Stimulated activated CD4-positive, alpha-beta T cell treated with anti-CD3 and anti-CD28 coated beads, TNF-alpha, amount 100 ng/mL, for 24 hours (primary cell): ENCODE data around the gene SDC1.

ENCODE experiments used
- DNase-seq, 3 experiments: peaks; one replicate each; pipeline ENCODE4 v3.0.0-alpha.2; 2020; ENCODE audit warnings: low read depth in 3 of 3

Gene SDC1

DNA sequence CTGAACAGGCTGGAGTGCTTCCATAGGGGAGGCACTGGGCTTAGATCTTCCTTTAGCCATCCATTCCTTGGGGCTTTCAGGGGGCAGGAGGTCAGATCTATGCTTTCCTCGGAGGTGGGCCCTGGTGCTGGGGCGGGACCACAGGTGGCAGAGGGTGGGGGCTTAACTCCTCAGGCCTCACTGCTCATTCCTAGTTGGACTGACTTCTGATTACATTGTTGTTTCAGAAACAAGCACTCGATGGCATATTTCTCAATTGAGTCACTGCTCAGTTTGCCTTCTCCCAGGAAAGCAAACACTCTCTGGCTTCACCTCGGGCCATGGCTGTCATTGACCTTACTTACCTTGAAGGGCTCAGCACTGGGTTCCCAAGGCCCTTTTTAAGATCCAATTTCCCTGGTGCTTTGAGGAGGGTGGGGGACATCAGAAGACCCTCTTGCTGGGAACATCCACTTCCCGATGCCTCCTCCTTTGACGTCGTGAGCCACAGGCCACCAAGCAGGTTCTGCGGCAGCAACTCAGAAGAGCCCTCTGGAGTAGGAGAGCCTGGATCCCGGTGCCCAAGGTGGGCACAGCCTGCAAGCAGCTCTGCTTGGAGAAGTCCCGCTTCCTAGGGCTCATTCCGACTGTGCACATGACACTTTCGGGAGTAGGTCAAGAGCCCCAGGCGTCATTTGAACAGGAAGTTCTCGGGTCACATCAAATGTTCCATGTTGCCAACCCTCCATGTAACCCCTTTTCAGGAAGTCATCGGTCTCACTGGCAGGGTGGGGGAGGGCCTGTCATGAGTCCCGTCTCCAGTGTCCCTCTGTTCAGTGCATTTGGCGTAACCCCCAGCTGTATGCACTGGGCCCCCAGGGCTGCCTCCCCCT, 40.6 kb downstream of the SDC1 start:
- no peak for DNase-seq

DNA sequence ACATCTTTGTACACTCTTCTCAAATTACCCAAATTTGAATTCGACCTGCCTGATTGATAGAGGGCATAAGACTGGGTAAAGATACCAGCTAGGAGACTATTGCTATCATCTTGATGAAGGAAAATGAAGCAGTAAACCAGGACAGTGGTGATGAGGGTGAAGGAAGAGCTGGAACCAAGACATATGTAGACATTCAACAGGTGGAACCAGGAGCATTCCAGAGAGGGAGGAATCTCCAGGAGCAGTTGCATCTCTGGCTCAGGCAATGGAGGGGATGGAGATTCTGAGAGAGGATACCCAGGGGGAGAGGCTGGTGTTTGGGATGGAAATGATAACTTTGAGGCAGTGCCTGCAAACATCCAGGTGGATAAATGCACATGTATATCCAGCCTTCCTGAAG, 41.6 kb downstream of the SDC1 start:
- no peak for DNase-seq

DNA sequence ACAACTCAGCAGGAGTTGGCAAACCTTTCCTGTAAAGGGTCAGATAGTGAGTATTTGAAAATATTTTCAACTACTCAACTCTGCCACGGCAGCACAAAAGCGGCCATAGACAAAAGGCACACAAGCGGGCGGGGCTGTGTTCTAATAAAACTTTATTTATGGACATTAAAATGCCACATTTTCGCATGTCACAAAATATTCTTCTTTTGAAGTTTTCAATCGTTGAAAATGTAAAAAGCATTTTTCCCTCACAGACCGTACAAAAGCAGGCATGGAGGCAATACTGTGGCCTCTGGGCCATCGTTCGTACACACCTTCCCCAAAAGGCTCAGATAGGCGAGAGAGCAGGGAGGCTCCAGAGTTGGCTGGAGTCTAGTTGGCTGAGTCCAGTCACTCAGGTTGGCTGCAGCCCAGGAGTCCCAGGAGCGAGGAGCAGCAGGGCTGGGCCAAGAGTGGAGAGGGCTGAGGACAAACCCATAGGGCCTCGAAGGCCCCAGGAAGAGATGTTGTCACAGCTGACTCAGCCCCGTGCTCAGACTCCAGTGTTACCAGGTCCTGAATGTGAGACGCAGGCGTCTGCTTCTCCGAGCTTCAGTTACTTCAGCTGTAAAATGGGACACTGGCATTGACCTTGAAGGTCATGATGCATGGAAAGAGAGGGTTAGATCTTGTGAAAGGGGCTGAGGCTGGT, 42.5 kb downstream of the SDC1 start:
- no peak for DNase-seq

DNA sequence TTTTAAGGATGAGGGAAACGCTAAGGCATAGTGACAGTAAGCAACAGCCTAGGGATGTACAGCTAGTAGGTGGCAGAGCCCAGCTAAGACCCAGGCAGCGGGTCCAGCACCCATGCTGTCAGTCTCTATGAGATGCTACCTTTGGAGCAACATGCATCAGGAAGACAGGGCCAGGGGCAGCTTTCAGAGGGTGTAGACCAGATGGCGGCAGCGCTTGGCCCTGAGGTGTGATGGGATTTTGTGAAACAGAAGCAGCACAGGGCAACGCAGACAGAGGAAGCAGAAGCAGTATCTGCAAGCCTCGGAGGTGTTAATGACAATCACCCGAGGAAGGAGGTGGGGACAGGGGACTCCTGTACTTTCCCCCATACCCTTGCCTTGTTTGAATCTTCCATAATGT, 43.2 kb downstream of the SDC1 start:
- no peak for DNase-seq

DNA sequence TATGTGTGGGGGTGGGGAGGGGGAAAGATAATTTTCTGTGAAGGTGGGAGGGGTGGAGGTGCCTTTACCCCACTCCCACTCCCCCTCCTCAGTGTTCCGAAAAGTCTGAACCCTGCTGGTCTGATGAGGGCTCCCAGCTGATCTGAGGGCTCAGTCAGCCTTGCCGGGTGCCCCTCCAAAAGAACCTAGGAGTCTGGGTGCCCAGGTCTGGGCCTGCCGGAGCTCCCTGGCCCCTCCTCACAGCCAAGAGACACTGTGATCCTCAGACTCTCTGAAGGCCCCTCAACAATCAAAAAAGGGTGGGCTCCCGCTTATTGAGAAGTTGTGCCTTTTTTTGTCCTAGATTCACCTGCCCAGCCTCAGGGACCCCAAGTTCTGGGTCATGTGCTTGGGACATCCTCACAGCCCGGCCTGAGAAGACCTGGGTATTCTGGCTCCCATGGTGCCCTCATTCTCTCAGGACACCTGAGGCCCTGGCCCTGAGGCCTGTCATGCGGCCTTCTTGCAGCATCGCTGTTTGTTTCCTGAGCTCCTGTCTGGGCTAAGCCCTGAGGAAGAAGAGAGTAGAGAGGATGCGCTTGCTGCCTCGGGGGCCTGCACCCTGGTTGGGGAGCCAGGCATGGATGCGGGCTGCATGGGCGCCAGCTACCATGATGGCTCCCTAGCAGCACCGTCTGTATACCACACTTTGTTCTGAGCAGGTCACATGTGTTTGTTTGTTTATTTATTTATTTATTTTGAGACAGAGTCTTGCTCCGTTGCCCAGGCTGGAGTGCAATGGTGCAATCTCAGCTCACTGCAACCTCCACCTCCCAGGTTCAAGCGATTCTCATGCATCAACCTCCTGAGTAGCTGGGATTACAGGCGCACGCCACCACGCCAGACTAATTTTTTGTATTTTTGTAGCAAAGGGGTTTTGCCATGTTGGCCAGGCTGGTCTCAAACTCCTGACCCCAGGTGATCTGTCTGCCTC, 44.0 kb downstream of the SDC1 start:
- no peak for DNase-seq

DNA sequence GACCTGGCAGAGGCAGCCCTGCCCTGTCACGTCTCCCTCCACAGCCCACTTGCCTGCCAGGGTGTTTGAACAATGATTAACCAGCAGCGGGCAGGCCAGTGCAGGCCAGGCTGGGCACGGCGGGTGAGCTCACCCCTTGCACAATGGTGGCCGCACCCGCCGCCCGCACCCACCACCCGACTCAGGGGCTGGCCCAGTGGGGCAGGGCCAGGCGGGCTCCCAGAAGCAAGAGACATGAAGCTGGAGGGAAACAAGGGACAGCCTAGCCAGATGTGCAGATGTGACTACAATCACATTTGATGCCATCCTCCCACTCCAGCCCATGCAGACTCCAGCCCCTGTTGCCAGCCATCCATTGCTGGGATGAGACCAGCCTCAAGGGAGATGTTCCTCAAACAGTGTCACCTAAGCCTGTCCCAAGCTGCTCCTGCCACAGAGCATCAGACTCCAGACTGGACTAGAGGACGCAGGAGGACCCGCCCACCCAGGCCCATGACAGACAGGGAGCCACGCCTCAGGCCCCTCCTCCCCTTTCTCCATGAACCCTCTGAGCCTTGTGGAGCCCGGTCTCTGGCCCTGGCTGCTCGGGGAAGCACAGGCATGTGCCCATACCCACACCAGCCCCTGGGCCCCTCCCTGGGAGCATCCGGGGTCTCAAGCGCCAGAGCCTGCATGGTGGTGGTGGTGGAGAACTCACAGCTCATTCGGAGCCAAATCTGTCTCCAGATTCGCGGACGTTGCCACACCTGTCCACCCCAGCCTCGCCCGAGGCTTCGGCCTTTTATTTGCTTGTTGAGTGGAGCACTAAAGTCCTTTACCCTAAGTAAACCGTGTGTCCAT, 45.0 kb downstream of the SDC1 start:
- DNase-seq: no peak

DNA sequence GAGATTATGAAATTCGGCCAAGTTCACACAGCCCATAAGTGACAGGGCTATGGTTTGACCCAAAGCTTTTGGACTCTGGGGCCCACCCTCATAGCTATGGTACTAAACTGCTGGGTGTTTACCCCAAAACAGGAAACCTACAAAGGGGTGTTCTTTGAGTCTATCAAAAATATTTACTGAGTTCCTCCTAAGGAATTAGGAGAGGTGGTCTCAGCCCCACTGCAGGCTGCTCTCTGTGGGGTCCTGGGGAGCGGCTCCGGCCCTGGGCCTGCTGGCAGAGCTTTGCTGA, 45.5 kb downstream of the SDC1 start:
- no peak for DNase-seq

DNA sequence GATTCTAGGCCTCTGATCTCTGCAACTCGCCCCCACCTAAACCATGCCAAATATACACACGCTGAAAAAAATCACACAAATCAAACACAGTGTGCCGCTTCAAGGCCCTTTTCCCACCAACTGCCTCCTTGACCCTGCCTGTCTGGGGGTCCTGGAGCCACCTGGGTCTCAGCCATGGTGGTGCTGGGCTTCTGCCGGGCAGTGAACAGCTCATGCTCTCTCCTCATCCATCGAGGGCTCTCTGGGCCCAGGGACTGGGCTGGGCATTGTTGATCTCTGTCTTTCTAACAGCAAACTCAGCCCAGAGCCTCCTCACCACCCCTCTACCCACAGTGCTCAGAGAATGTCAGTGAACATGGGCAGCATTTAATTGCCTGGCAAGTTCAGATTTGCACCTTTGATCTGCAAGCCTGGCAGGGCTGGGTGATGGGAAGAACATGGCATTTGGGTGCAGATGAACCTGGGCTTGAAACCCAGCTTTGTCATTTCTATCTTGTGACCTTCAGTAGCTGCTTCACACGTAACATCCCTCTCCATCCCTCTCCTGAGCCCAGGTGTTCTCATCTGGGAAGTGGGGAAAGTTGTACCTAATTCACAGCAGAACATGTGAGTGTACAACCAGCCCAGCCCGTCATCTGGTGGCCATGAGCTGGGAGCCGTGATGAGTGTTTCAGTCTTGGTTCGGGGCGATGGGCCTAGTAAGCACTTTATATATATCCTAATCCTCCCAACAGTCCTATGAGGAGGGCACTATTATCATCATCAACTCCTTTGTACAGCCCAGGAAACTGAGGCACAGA, 46.1 kb downstream of the SDC1 start:
- no peak for DNase-seq

DNA sequence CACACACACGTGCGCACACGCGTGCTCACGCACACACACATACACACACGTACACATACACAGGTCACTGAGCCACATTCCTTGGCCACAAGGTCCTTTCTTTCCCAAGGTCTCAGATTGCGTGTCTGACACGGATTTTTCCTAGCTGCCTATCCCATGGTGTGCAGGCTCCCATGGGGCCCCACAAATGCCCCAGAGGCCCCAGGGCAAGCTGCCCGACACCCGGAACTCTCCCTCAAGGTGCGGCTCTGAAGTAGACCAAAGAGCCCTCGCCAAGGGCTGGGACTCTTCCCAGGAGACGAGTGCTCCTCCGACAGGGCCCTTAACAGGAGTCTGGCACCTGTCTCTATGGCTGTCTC, 46.7 kb downstream of the SDC1 start:
- DNase-seq: no peak

DNA sequence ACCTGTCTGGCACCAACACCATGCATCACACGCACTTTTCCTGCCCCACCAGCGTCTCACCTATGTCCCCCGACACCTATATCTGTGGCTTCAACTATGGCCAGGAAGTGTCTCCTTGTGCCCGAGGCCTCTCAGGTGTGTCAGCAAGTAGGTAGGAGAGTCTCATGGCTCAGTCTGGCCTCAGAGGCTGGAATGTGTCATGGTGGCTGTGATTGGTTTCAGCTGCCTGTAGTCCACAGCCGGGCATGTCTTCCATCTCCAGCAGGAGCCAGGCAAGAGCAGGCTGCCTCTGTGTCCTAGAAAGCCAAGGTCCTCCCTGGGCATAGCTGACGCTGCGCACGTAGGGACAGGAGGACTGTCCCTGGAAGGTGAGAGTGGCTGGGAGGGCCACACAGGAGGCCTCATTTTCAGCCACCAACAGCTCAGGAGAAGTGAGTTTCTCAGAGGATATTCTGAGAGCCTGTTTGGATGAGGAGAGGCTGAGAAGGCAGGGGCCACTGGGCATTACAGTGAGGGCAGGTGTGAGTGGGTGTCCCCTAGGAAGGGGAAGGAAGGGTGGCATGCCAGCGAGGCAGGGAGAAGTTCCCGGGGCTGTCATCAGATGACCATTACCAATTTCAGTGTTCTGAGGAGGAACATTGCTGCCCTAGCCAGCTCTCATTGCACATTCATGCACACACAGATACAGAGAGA, 47.2 kb downstream of the SDC1 start:
- DNase-seq: no peak

DNA sequence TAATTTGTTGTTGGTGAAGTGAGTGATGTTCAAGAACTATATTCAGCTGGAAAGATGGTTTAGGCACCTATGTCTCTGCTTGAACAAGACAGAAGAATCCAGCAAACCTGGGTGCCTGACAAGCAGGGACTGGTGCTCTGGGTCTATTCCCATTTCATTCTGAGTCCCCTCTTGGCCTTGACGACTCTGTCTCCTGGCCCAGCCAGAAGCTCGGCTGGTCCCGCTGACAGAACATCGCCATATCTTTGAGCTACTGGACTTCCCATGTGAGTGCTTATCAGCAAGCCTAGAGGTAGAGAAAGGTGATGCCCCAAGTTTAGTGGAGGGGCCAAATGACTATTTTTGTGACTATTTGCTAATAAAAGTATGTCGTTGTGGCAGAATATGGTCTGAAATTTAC, 48.2 kb downstream of the SDC1 start:
- DNase-seq: no peak

DNA sequence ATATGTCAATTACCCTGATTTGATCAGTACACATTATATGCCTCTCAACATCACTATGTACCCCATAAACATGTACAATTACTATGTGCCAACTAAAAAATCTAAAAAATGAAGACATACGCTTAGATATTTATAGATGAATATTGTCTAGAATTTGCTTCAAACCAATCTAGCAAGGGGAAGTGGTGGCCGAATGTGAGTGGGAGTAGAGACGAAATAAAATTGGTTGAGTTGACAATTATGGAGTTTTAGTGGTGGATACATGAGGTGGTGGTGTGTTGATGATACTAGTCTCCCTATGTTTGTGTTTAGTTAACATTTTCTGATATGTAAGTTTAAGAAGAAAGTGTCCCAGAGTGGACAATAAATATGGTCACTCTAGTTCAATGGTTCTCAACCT, 49.0 kb downstream of the SDC1 start:
- DNase-seq: no peak

DNA sequence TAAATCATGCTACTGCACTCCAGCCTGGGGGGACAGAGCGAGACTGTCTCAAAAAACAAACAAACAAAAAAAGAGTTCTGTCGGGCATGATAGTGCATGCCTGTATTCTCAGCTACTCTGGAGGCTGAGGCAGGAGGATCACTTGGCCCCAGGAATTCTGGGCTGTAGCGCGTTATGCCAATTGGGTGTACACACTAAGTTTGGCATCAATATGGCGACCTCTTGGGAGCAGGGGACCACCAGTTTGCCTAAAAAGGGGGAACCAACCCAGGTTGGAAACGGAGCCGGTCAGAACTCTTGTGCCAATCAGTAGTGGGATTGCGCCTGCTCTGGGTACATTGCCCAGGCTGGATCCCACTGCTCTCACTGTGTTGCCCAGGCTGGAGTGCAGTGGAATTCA, 49.7 kb downstream of the SDC1 start:
- no peak for DNase-seq

DNA sequence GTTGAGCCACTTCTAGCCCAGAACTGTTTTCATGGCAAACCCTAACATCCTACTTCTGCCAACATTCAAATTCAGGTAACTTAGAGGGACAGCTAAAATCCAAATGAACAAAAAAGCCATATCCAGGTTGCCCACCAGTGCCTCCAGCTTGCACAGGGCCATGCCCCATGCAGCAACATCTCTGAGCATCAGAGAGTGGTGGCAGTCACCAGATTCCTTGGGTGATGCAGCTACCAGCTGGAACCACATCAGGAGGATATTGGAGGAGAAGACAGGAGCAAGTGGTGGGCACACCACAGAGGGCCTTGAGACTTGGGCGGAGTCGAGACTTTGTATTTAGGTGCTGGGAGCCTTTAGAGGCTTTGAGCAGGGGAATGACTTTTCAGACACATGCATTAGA, 50.5 kb downstream of the SDC1 start:
- no peak for DNase-seq

DNA sequence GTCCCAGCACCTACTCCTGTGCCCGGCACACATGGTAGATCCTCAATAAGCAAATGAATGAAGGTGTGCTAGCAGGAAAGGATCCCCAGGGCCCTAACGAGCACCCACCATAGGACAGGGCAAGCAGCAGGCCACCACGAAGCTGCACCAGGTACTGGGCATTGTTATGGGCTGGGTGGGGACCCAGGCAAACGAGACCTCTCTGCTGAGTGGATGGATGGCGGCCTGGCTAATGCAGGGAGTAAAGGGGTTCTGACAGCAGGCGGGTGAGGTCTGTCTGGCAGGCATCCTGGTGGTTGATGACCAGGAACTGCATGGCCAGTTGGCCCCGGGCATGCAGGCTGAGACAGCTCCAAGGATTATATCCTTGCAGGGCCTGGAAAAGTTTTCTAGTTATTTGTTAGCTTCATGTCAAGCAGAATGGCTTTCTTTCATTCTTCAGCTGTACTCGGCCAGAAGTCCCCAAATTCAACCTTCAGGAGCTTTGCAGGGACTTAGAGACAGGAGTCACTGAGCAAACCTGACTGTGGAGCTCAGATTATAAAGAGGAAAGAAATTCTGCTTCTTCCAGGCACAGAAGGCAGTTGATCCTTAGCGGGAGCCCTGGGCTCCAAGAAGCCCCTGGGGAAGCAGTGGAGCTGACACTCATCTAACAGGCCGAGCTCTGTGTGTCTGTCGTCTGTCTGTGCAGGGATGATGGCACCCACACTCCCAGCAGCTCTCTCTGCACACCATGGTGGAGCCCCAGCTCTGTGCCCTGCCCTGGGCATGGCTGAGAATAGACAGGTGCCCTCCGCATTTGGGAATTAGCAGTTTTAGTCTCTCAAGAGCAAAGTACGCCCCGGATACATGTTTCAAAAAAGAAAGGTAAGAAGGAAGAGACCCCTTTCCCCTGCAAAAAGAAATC, 51.2 kb downstream of the SDC1 start:
- DNase-seq: no peak

DNA sequence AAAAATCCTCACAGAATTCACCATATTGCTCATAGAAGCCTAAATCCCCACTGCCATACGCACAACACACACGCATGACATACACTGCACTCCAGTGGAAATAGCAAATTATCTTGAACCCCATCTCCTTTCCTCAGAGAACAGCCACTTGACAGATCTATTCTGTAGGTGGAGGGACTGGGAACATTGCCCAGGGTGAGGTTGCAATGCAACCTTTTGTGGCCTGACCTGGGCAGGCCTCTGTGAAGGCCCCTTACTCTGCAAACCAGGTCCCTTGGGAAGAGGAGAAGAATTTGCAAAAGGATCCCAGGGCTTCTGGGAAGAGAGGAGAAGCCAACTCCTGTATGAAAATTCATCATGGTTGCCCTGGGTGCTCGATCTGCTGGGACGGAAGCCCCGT, 51.9 kb downstream of the SDC1 start:
- no peak for DNase-seq

DNA sequence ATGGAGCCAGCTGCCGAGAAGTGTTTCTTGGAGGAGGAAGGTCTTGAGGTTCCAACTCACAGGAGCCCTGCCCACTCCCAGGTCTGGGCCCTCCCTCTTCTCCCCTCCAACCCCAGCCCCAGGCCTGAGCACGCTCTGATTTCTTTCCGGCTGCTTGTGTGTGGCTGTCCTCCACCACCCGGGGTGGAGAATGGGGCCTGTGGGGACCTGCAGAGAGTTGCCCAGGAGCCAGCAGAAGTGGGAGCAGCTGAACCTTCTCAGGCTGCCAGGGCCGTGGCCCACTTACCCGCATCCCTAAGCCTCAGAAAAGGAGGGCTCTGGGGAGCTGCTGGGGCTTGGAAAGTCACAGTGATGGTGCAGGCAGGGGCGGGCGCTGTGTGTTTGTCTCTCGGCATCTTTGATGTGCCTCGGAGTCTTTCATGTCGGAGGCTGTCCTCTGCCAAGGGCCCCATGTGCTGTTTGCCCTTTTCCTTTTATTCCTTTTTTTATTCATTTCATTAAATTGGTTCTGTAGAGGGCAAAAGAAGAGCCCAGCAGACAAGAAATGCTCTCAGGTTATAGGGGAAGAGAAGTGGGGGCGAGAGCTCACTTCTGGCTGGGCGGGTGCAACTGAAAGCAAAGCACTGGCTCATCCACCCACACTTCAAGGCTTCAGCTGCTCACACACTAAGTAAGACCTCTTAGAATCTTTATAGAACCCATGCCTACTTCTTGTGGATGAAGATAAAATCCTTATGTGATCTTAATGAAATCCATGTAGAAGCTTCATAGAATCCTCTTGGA, 52.5 kb downstream of the SDC1 start:
- no peak for DNase-seq

DNA sequence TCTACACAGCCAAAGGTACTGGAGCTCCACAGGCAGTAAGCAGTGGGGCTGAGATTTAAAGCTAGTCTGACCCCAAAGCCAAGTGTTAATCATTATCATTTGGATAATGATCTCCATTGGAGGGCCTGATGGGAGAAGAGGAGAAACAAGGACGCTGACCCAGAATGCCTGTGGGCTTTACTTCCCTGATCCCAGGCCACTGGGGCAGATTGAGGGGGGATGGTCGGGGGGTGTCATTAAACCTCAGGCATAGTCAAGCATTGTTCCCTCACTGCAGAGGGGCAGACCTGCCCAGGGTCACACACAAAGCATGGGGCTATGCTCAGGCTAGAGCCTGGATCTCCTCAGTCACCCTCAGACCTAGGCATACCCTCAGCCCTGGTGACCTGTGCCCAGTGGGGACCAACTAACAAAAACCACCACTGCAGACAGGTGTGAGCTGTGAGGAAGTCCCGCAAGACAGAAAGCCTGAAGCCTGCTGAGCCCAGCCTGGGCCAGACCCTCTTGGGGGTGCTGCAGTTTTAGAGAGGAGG, 53.4 kb downstream of the SDC1 start:
- DNase-seq: no peak
